ENCODE measurements around the gene VWC2L. TPM values are rescaled to one million over a fixed set of nuclear protein-coding genes. Genes with fewer than 3 reads are reported as not detected.

VWC2L gene
- total RNA-seq, 4 donors from 2014 or later, result 0.32 TPM; not detected in 3

- 65 to 86% methylated on average over 2 to 3 of the region's 3 CpGs for WGBS, 2 donors (ENCODE audit: low coverage in 1 of 2)
- Histone ChIP-seq H3K27me3 (no peaks in the 10 kb centered on the region), H3K9me3 (no peaks in the 10 kb centered on the region), H3K4me3 (no peak overlapping the region), H3K36me3 (no peaks in the 10 kb centered on the region), H3K4me1 (no peaks in the 10 kb centered on the region), H3K27ac (no peak overlapping the region)
- no peak for DNase-seq
- intact Hi-C loops (cut with DNase I; ENCODE audit: low total_unique reads), result no loop called here
- TF ChIP-seq POLR2A (IDR thresholded peaks at IDR 0.05) (no peak), EP300 (IDR thresholded peaks at IDR 0.05; ENCODE audit: low read depth) (no peak), POLR2AphosphoS5 (IDR thresholded peaks at IDR 0.05) (no peak)
- TF ChIP-seq, protein P1, sequence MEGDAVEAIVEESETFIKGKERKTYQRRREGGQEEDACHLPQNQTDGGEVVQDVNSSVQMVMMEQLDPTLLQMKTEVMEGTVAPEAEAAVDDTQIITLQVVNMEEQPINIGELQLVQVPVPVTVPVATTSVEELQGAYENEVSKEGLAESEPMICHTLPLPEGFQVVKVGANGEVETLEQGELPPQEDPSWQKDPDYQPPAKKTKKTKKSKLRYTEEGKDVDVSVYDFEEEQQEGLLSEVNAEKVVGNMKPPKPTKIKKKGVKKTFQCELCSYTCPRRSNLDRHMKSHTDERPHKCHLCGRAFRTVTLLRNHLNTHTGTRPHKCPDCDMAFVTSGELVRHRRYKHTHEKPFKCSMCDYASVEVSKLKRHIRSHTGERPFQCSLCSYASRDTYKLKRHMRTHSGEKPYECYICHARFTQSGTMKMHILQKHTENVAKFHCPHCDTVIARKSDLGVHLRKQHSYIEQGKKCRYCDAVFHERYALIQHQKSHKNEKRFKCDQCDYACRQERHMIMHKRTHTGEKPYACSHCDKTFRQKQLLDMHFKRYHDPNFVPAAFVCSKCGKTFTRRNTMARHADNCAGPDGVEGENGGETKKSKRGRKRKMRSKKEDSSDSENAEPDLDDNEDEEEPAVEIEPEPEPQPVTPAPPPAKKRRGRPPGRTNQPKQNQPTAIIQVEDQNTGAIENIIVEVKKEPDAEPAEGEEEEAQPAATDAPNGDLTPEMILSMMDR (IDR thresholded peaks at IDR 0.05), result no peak
- in situ Hi-C loops (cut with MboI; ENCODE audit: low pct_ligation_motif_present in 1 of 4, low pct_unique_long_range_greater_than_20kb in 1 of 4, low sequenced_read_pairs in 3 of 4), result no loop called here
Measured at GRCh38 chr2:214537929-214538328, 127.1 kb downstream of the VWC2L start.

DNA sequence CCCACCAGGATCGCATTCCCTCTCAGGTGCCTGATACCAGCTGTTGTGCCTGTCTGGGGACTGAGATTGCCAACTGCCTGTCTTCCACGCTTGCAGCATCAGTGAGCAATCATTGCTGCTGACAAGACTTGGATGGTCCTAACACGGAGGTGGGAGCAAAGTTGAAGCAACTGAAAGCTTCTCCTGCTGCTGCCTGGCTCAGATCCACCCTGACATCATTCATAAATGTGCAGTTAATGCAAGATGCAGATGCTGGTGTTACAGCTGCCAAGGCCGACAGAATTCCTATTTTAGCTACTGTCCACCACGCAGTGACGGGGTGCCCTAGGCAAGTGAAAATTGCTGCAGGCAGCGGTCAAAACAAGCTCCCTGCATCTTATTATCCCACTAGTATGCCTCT, 131.4 kb downstream of the VWC2L start:
- intact Hi-C loops (cut with DNase I; ENCODE audit: low total_unique reads), result no loop called here
- DNase-seq, result no peak
- Histone ChIP-seq H3K4me3 (no peak overlapping the region), H3K27me3 (no peaks in the 10 kb centered on the region), H3K27ac (no peak overlapping the region), H3K36me3 (no peaks in the 10 kb centered on the region), H3K9me3 (no peaks in the 10 kb centered on the region), H3K4me1 (no peaks in the 10 kb centered on the region)
- 76 to 78% methylated on average over 4 to 7 of the region's 7 CpGs for WGBS, 2 donors (ENCODE audit: low coverage in 1 of 2)
- in situ Hi-C loops (cut with MboI; ENCODE audit: low pct_ligation_motif_present in 1 of 4, low pct_unique_long_range_greater_than_20kb in 1 of 4, low sequenced_read_pairs in 3 of 4), result no loop called here
- TF ChIP-seq, protein P1 (IDR thresholded peaks at IDR 0.05), result no peak
- TF ChIP-seq EP300 (IDR thresholded peaks at IDR 0.05; ENCODE audit: low read depth) (no peak), POLR2A (IDR thresholded peaks at IDR 0.05) (no peak), POLR2AphosphoS5 (IDR thresholded peaks at IDR 0.05) (no peak)

DNA sequence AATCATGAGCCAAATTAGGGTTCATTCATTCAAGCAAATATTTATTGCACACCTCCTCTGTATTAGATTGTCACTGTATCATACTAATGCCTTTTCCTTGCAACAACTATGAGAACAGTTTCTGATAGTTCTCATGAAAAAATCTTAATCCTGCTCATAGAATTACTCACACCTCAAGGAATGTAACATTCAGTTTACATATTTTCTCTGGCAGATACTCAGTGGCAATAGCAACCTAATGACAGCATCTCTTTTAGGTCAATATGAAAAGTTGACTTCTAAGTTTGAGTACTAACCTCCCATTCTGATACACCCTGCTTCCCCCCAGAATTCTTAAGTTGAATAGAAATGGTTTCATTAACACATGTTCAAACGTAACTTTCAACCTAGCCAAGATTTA, 132.0 kb downstream of the VWC2L start:
- TF ChIP-seq, protein P1 (IDR thresholded peaks at IDR 0.05), result no peak
- no peak for TF ChIP-seq POLR2AphosphoS5 (IDR thresholded peaks at IDR 0.05)
- no peak for TF ChIP-seq POLR2A (IDR thresholded peaks at IDR 0.05)
- no peak for TF ChIP-seq EP300 (IDR thresholded peaks at IDR 0.05; ENCODE audit: low read depth)

GRCh38 chr2:214543386-214543955, 132.6 kb downstream of the VWC2L start:
- in situ Hi-C loops (cut with MboI; ENCODE audit: low pct_ligation_motif_present in 1 of 4, low pct_unique_long_range_greater_than_20kb in 1 of 4, low sequenced_read_pairs in 3 of 4) (no loop called here), intact Hi-C loops (cut with DNase I; ENCODE audit: low total_unique reads) (no loop called here)
- Histone ChIP-seq H3K27me3 (no peaks in the 10 kb centered on the region), H3K4me3 (no peak overlapping the region), H3K4me1 (no peaks in the 10 kb centered on the region), H3K36me3 (no peaks in the 10 kb centered on the region), H3K9me3 (no peaks in the 10 kb centered on the region), H3K27ac (no peak overlapping the region)
- no peak for DNase-seq
- TF ChIP-seq, protein P1 (IDR thresholded peaks at IDR 0.05), result no peak
- TF ChIP-seq POLR2A (IDR thresholded peaks at IDR 0.05), result no peak
- no peak for TF ChIP-seq POLR2AphosphoS5 (IDR thresholded peaks at IDR 0.05)
- TF ChIP-seq EP300 (IDR thresholded peaks at IDR 0.05; ENCODE audit: low read depth), result no peak
- 47 to 58% methylated on average over 2 of the region's 2 CpGs for WGBS, 2 donors (ENCODE audit: low coverage in 1 of 2)

More for the DNA sequence above, 132.0 kb downstream of the VWC2L start:
- intact Hi-C loops (cut with DNase I; ENCODE audit: low total_unique reads), result no loop called here
- WGBS, 2 donors (ENCODE audit: low coverage in 1 of 2), result 75 to 83% methylated on average over 1 of the region's 1 CpG
- no peak overlapping the region for H3K27ac ChIP-seq
- no peak for DNase-seq
- in situ Hi-C loops (cut with MboI; ENCODE audit: low pct_ligation_motif_present in 1 of 4, low pct_unique_long_range_greater_than_20kb in 1 of 4, low sequenced_read_pairs in 3 of 4), result no loop called here
- no peaks in the 10 kb centered on the region for H3K4me1 ChIP-seq
- H3K4me3 ChIP-seq, result no peak overlapping the region
- H3K27me3 ChIP-seq, result no peaks in the 10 kb centered on the region
- H3K9me3 ChIP-seq, result no peaks in the 10 kb centered on the region
- H3K36me3 ChIP-seq, result no peaks in the 10 kb centered on the region

Measured in transverse colon (tissue), 4 donors.